ENCODE data around the gene ZFAND2A. TPM values are rescaled to one million over a fixed set of nuclear protein-coding genes. Genes with fewer than 3 reads are reported as not detected.

The ZFAND2A gene
- total RNA-seq, 2 experiments from 2014 or later, result 92.3 to 92.5 TPM

DNA sequence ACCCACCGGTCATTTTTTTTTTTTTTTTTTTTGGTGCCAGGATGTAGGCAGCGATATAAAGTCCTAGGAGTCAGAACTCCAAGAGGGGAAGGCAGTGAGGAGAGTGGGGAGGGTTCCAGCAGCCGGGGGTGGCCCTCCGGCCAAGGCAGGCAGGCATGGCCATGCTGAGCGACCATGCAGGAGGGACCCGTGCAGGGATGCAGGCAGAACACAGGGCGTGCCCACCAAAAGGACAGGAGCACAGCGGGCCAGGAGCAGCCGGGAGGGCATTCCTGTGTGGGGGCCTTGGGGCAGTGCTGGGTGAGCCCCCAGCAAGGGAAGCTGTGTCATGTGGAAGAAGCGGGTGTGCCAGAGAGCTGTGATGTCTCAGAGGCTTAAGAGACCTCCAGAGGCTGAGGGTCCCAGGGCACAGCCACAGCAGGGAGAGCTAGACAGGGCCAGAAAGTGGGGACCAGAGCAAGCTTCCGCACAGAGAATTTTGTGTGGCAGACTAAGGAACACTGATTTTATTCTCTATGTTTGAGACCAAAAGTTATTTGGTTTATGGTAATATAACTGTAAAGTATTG lies 5.7 kb downstream of the ZFAND2A start:
- H3K27me3 Mint-ChIP-seq, result no peaks in the 10 kb centered on the region
- Histone ChIP-seq H3K27me3 (ENCODE audit: control insufficient read depth in 1 of 2, insufficient read depth in 2 of 2, low read length in 2 of 2) (no peaks in the 10 kb centered on the region), H3K9me3 (ENCODE audit: control insufficient read depth in 1 of 2, insufficient read depth in 1 of 2, low read length in 2 of 2) (no peaks in the 10 kb centered on the region), H3K4me1 (ENCODE audit: insufficient read depth, low read length) (peaks cover 10% of the 10 kb centered on the region), H3K36me3 (ENCODE audit: insufficient read depth, low read length) (peaks cover 74% of the 10 kb centered on the region), H3K27ac (ENCODE audit: low read depth in 1 of 2, low read length in 2 of 2) (no peak overlapping the region), H3K4me3 (ENCODE audit: low read length) (no peak overlapping the region)
- peak overlapping the region; percentile 55 for H3K4me3 Mint-ChIP-seq
- no peak overlapping the region for H3K27ac Mint-ChIP-seq
- ChIA-PET POLR2A (no interaction called here), CTCF (interaction anchor here (1.9 kb wide), 1 partner anchor 21 kb away, joined by 4 read pairs; no protein-coding TSS in a partner anchor)
- H3K4me1 Mint-ChIP-seq (ENCODE audit: low read depth), result peaks cover 20% of the 10 kb centered on the region
- peaks cover 72% of the 10 kb centered on the region for H3K36me3 Mint-ChIP-seq (ENCODE audit: low read depth)
- TF ChIP-seq CTCF (IDR thresholded peaks at IDR 0.05), result no peak
- intact Hi-C loops (cut with DNase I, micrococcal nuclease), result no loop called here
- H3K9me3 Mint-ChIP-seq, result no peaks in the 10 kb centered on the region
- ATAC-seq (ENCODE audit: poor library complexity), result no peak
- DNase-seq, result no peak

GRCh38 chr7:1152492-1152891 lies 7.5 kb downstream of the ZFAND2A start:
- no peak for TF ChIP-seq CTCF (IDR thresholded peaks at IDR 0.05)
- Mint-ChIP-seq H3K9me3 (no peaks in the 10 kb centered on the region), H3K27me3 (no peaks in the 10 kb centered on the region), H3K4me3 (no peak overlapping the region), H3K36me3 (ENCODE audit: low read depth) (peaks cover 62% of the 10 kb centered on the region), H3K4me1 (ENCODE audit: low read depth) (peaks cover 4% of the 10 kb centered on the region), H3K27ac (no peak overlapping the region)
- no peaks in the 10 kb centered on the region for H3K9me3 ChIP-seq (ENCODE audit: control insufficient read depth in 1 of 2, insufficient read depth in 1 of 2, low read length in 2 of 2)
- H3K4me3 ChIP-seq (ENCODE audit: low read length), result no peak overlapping the region
- intact Hi-C loops (cut with DNase I, micrococcal nuclease), result no loop called here
- DNase-seq (no peak), ATAC-seq (ENCODE audit: poor library complexity) (no peak)
- CTCF ChIA-PET, result interaction anchor here (1.9 kb wide), 1 partner anchor 23 kb away, joined by 4 read pairs; no protein-coding TSS in a partner anchor
- POLR2A ChIA-PET, result no interaction called here
- no peaks in the 10 kb centered on the region for H3K4me1 ChIP-seq (ENCODE audit: insufficient read depth, low read length)
- H3K36me3 ChIP-seq (ENCODE audit: insufficient read depth, low read length), result peaks cover 68% of the 10 kb centered on the region
- H3K27me3 ChIP-seq (ENCODE audit: control insufficient read depth in 1 of 2, insufficient read depth in 2 of 2, low read length in 2 of 2), result no peaks in the 10 kb centered on the region
- no peak overlapping the region for H3K27ac ChIP-seq (ENCODE audit: low read depth in 1 of 2, low read length in 2 of 2)

DNA sequence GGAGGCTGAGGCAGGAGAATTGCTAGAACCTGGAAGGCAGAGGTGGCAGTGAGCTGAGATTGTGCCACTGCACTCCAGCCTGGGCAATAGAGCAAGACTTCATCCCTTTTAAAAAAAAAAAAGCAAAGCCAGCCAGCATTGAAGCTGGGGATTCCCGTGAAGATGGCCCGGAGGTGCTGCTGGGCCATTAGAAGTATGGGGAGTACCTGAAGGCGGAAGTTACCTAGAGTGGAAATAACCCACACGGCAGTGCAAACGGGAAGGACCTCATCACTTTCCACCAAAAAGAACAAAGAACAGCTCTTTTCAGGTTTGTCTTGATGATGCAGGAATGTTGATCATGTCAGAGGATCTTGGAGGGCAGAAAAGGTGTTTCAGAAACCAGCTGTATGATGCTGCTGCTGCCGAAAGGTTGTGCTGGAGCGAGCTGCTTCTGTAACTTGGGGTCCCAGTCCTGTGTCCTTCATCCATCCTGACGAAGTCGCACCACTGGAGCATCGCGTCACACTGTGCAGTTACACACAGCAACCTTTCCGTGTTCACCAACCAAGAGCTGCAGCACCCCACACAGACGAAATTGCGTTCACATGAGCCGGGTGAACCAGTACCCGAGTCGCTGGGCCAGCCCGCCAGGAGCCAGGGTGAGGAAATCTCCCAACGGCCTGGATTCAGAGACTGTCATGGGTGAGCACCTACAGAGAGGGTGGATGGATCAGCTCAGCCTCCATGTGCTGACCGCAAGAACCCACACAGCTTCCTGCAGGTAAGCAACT lies 8.2 kb downstream of the ZFAND2A start:
- Histone ChIP-seq H3K9me3 (ENCODE audit: control insufficient read depth in 1 of 2, insufficient read depth in 1 of 2, low read length in 2 of 2) (no peaks in the 10 kb centered on the region), H3K4me3 (ENCODE audit: low read length) (no peak overlapping the region), H3K36me3 (ENCODE audit: insufficient read depth, low read length) (peaks cover 62% of the 10 kb centered on the region), H3K4me1 (ENCODE audit: insufficient read depth, low read length) (no peaks in the 10 kb centered on the region), H3K27me3 (ENCODE audit: control insufficient read depth in 1 of 2, insufficient read depth in 2 of 2, low read length in 2 of 2) (no peaks in the 10 kb centered on the region), H3K27ac (ENCODE audit: low read depth in 1 of 2, low read length in 2 of 2) (no peak overlapping the region)
- ChIA-PET POLR2A (no interaction called here), CTCF (no interaction called here)
- Mint-ChIP-seq H3K36me3 (ENCODE audit: low read depth) (peaks cover 55% of the 10 kb centered on the region), H3K4me3 (no peak overlapping the region), H3K4me1 (ENCODE audit: low read depth) (no peaks in the 10 kb centered on the region), H3K27me3 (no peaks in the 10 kb centered on the region), H3K9me3 (no peaks in the 10 kb centered on the region), H3K27ac (no peak overlapping the region)
- no peak for ATAC-seq (ENCODE audit: poor library complexity)
- TF ChIP-seq CTCF (IDR thresholded peaks at IDR 0.05), result no peak
- DNase-seq, result no peak
- intact Hi-C loops (cut with DNase I, micrococcal nuclease), result no loop called here

Data from CD4-positive, alpha-beta T cell (primary cell).